Measurements from ENCODE around the gene HOXA7. TPM values are rescaled to one million over a fixed set of nuclear protein-coding genes. Genes with fewer than 3 reads are reported as not detected.

HOXA7 gene
- total and polyA plus RNA-seq, 11 donors = 0.29 TPM; not detected in 10

DNA sequence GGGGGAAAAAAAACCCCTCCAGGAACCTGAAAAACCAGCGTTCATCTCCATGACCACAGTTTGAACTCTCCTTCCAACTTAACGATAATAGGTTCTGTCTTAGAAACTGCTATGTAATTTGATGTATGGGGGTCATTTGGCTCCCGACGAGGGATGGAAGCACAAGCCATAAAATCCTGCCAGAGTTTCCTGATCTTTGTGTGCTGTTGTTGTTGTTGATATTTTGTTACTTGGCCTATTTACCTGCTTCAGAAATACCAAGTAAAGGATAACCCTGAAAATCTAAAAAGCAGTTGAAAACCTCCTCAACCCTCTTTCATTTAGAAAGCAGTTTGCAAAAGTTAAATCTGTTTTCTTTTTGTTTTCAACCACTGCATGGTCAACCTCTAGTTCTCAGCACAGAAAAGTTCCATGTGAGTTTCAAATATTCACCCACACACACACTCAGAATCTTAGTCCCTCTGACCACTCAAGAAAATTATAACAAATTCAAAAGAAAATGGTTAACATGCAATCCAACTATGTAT lies 44.7 kb downstream of the HOXA7 start:
- no peak for ATAC-seq
- Histone ChIP-seq H3K27me3 (peaks cover 60 to 99% (median 89%) of the 10 kb centered on the region in 9 donors), H3K9me3 (no peaks in the 10 kb centered on the region), H3K4me3 (no peak overlapping the region), H3K4me1 (peaks cover 0 to 41% (median 5%) of the 10 kb centered on the region in 12 donors), H3K27ac (peak overlapping the region in 4 of 12 donors; percentile 20 to 93 (median 46)), H3K36me3 (no peaks in the 10 kb centered on the region)
- no peak for TF ChIP-seq POLR2A (IDR thresholded peaks at IDR 0.05)
- TF ChIP-seq, protein P1, sequence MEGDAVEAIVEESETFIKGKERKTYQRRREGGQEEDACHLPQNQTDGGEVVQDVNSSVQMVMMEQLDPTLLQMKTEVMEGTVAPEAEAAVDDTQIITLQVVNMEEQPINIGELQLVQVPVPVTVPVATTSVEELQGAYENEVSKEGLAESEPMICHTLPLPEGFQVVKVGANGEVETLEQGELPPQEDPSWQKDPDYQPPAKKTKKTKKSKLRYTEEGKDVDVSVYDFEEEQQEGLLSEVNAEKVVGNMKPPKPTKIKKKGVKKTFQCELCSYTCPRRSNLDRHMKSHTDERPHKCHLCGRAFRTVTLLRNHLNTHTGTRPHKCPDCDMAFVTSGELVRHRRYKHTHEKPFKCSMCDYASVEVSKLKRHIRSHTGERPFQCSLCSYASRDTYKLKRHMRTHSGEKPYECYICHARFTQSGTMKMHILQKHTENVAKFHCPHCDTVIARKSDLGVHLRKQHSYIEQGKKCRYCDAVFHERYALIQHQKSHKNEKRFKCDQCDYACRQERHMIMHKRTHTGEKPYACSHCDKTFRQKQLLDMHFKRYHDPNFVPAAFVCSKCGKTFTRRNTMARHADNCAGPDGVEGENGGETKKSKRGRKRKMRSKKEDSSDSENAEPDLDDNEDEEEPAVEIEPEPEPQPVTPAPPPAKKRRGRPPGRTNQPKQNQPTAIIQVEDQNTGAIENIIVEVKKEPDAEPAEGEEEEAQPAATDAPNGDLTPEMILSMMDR (IDR thresholded peaks at IDR 0.05) = no peak
- WGBS, 4 donors = 11 to 14% (median 12%) methylated on average over 4 of the region's 4 CpGs
- intact Hi-C loops (cut with DNase I) = no loop called here
- no peak for DNase-seq

DNA sequence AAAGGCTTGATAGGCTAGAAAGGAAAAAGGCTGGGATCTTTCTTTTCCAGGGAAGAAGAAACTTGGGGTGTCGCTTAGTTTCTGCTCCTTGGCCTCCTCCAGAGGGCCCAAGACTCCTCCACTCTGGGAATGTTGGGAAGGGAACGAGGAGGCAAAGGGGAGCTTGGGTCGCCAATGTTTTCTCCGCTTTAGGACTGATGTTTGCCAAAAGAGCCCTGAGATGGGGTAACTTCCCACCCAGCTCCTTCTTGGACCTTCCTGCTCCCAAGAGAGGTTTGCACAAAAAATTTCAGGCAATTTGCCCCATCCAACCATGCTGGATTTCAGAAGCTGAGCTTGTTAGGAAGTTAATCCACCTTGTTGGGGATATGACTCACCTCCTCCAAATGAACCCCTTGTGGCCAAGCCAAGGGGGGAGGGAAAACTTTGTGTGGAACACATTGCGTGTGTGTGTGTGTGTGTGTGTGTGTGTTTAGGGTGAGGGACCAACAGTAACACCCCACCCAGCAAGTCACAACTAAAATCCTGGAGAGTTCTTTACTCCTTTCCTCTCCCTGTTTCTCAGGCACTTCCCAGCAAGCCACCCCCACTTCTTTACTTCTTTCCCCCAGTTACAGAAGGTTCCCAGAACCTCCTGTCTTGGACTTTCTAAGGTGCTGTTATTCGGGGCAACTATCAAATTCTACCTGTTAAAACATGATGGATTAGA lies 45.3 kb downstream of the HOXA7 start:
- no peak overlapping the region for H3K4me3 ChIP-seq
- no peak for DNase-seq

DNA sequence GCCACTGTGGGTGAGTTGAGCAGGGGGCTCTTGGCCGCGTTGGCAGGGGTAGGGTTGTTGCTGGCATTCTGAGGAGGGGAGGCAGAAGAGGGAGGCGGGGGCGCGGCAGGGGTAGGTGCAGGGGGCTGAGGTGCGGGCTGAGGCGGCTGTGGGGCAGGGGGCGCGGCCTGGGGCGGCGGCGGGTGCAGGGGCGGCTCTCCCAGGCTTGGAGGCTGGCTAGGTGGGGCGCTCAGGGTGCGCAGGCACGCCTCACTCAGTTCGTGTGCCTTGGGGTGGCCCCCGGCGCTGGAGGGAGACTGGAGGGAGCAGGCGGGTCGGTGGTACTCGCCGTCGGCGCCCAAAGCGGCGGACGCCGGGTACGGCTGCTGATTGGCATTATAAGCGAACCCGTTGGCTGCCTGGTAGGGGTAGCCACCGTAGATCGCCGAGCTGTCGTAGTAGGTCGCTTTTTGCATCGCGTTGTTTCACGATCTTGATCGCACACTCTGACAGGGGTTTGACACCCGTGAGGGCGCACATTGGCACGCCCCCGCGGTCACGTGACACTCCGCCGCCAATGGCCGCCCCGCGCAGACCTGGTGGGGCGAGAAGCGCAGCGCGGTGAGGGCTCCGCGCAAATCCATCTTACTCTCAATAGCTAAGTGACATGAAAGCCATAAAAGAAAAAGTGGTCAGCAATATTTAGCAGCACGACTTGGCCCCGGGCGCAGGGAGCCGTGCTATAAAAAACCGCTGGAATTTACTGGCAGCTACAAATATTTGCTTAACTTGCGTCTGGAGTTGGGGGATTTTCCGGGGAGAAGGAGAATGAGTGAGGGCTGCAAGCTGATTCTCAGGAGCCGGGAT lies 46.1 kb downstream of the HOXA7 start:
- ATAC-seq = no peak
- peaks cover 63 to 99% (median 89%) of the 10 kb centered on the region in 9 donors for H3K27me3 ChIP-seq
- intact Hi-C loops (cut with DNase I) = no loop called here
- no peaks in the 10 kb centered on the region for H3K9me3 ChIP-seq
- 17 to 36% (median 23%) methylated on average over 38 to 66 of the region's 66 CpGs for WGBS, 4 donors
- TF ChIP-seq, protein P1 (IDR thresholded peaks at IDR 0.05) = no peak
- no peak for TF ChIP-seq POLR2A (IDR thresholded peaks at IDR 0.05)
- no peak overlapping the region for H3K4me3 ChIP-seq
- H3K27ac ChIP-seq = peak overlapping the region in 3 of 12 donors; percentile 35 to 93 (median 58)
- no peaks in the 10 kb centered on the region for H3K36me3 ChIP-seq
- H3K4me1 ChIP-seq = peaks cover 0 to 44% (median 5%) of the 10 kb centered on the region in 12 donors
- no peak for DNase-seq

More for the DNA sequence above, 45.3 kb downstream of the HOXA7 start:
- H3K27ac ChIP-seq = peak overlapping the region in 4 of 12 donors; percentile 20 to 93 (median 46)
- intact Hi-C loops (cut with DNase I) = no loop called here
- ATAC-seq = no peak
- TF ChIP-seq, protein P1 (IDR thresholded peaks at IDR 0.05) = no peak
- TF ChIP-seq POLR2A (IDR thresholded peaks at IDR 0.05) = no peak
- peaks cover 0 to 47% (median 5%) of the 10 kb centered on the region in 12 donors for H3K4me1 ChIP-seq
- 18 to 31% (median 21%) methylated on average over 6 of the region's 6 CpGs for WGBS, 4 donors
- H3K9me3 ChIP-seq = no peaks in the 10 kb centered on the region
- H3K27me3 ChIP-seq = peaks cover 60 to 99% (median 89%) of the 10 kb centered on the region in 9 donors
- H3K36me3 ChIP-seq = no peaks in the 10 kb centered on the region

All from heart left ventricle (tissue), 16 donors.